ENCODE results near the gene FGGY. TPM values are rescaled to one million over a fixed set of nuclear protein-coding genes. Genes with fewer than 3 reads are reported as not detected.

Gene FGGY
- total RNA-seq, 1 experiment from 2014 or later, result 6.4 TPM

- CTCF ChIA-PET, result no interaction called here
- Mint-ChIP-seq H3K4me3 (ENCODE audit: unreplicated experiment) (no peak overlapping the region), H3K4me1 (ENCODE audit: low read depth, unreplicated experiment) (peaks cover 12% of the 10 kb centered on the region), H3K36me3 (ENCODE audit: insufficient read depth, unreplicated experiment) (peaks cover 5% of the 10 kb centered on the region), H3K27ac (ENCODE audit: unreplicated experiment) (no peak overlapping the region), H3K9me3 (ENCODE audit: unreplicated experiment) (no peaks in the 10 kb centered on the region), H3K27me3 (ENCODE audit: insufficient read depth, unreplicated experiment) (no peaks in the 10 kb centered on the region)
- TF ChIP-seq CTCF (IDR thresholded peaks at IDR 0.05; ENCODE audit: insufficient read depth in 1 of 2, low read depth in 1 of 2, low read length in 1 of 2, severe bottlenecking in 1 of 2, unreplicated experiment in 1 of 2), result no peak
- Histone ChIP-seq H3K4me3 (ENCODE audit: low read depth, low read length) (no peak overlapping the region), H3K36me3 (ENCODE audit: control insufficient read depth, insufficient read depth, low read length) (no peaks in the 10 kb centered on the region), H3K9me3 (no peaks in the 10 kb centered on the region), H3K4me1 (no peaks in the 10 kb centered on the region; the same call in 1 of the 2 replicates), H3K27me3 (replicated peaks; ENCODE audit: control insufficient read depth, insufficient read depth, low read length) (no peaks in the 10 kb centered on the region)
- no peak for DNase-seq
- BruUV-seq (replicated peaks), result no TSS peak
- POLR2A ChIA-PET, result no interaction called here
- intact Hi-C loops (cut with micrococcal nuclease; ENCODE audit: unreplicated experiment), result no loop called here
Observed at GRCh38 chr1:59705466-59706302, 408.8 kb downstream of the FGGY start.

- Mint-ChIP-seq H3K9me3 (ENCODE audit: unreplicated experiment) (no peaks in the 10 kb centered on the region), H3K36me3 (ENCODE audit: insufficient read depth, unreplicated experiment) (peaks cover 5% of the 10 kb centered on the region), H3K27ac (ENCODE audit: unreplicated experiment) (no peak overlapping the region), H3K4me1 (ENCODE audit: low read depth, unreplicated experiment) (peaks cover 12% of the 10 kb centered on the region), H3K4me3 (ENCODE audit: unreplicated experiment) (no peak overlapping the region), H3K27me3 (ENCODE audit: insufficient read depth, unreplicated experiment) (no peaks in the 10 kb centered on the region)
- DNase-seq, result no peak
- no TSS peak for BruUV-seq (replicated peaks)
- POLR2A ChIA-PET, result no interaction called here
- H3K9me3 ChIP-seq, result no peaks in the 10 kb centered on the region
- CTCF ChIA-PET, result no interaction called here
- no peak overlapping the region for H3K4me3 ChIP-seq (ENCODE audit: low read depth, low read length)
- H3K27me3 ChIP-seq (replicated peaks; ENCODE audit: control insufficient read depth, insufficient read depth, low read length), result no peaks in the 10 kb centered on the region
- no peak for TF ChIP-seq CTCF (IDR thresholded peaks at IDR 0.05; ENCODE audit: insufficient read depth in 1 of 2, low read depth in 1 of 2, low read length in 1 of 2, severe bottlenecking in 1 of 2, unreplicated experiment in 1 of 2)
- intact Hi-C loops (cut with micrococcal nuclease; ENCODE audit: unreplicated experiment), result no loop called here
- no peaks in the 10 kb centered on the region; the same call in 1 of the 2 replicates for H3K4me1 ChIP-seq
- H3K36me3 ChIP-seq (ENCODE audit: control insufficient read depth, insufficient read depth, low read length), result no peaks in the 10 kb centered on the region
Observed at GRCh38 chr1:59706303-59706599, 409.4 kb downstream of the FGGY start.

GRCh38 chr1:59707178-59707791 is 410.4 kb downstream of the FGGY start:
- Mint-ChIP-seq H3K27me3 (ENCODE audit: insufficient read depth, unreplicated experiment) (no peaks in the 10 kb centered on the region), H3K36me3 (ENCODE audit: insufficient read depth, unreplicated experiment) (peaks cover 5% of the 10 kb centered on the region), H3K4me3 (ENCODE audit: unreplicated experiment) (no peak overlapping the region), H3K4me1 (ENCODE audit: low read depth, unreplicated experiment) (peaks cover 12% of the 10 kb centered on the region), H3K9me3 (ENCODE audit: unreplicated experiment) (no peaks in the 10 kb centered on the region), H3K27ac (ENCODE audit: unreplicated experiment) (no peak overlapping the region)
- Histone ChIP-seq H3K36me3 (ENCODE audit: control insufficient read depth, insufficient read depth, low read length) (no peaks in the 10 kb centered on the region), H3K4me1 (no peaks in the 10 kb centered on the region; the same call in 1 of the 2 replicates), H3K4me3 (ENCODE audit: low read depth, low read length) (no peak overlapping the region), H3K9me3 (no peaks in the 10 kb centered on the region), H3K27me3 (replicated peaks; ENCODE audit: control insufficient read depth, insufficient read depth, low read length) (no peaks in the 10 kb centered on the region)
- no peak for DNase-seq
- no TSS peak for BruUV-seq (replicated peaks)
- TF ChIP-seq CTCF (IDR thresholded peaks at IDR 0.05; ENCODE audit: insufficient read depth in 1 of 2, low read depth in 1 of 2, low read length in 1 of 2, severe bottlenecking in 1 of 2, unreplicated experiment in 1 of 2), result no peak
- ChIA-PET CTCF (no interaction called here), POLR2A (no interaction called here)
- intact Hi-C loops (cut with micrococcal nuclease; ENCODE audit: unreplicated experiment), result no loop called here

Measured in Caco-2 (cell line).